Colonic mucosa (tissue), 4 donors: Measurements from ENCODE around the gene SERP2. TPM values are rescaled to one million over a fixed set of nuclear protein-coding genes. Genes with fewer than 3 reads are reported as not detected.

Experiments
- DNase-seq: peaks from one replicate; pipeline ENCODE4 v3.0.0-alpha.2; 2020
- H3K27ac ChIP-seq: fragments of 200-600 bp; one replicate; pipeline ENCODE4 v1.8.0; 2021
- H3K27me3 ChIP-seq: fragments of 200-600 bp; one replicate; pipeline ENCODE4 v1.8.0; 2021
- H3K36me3 ChIP-seq: fragments of 200-600 bp; one replicate; pipeline ENCODE4 v1.8.0; 2021
- H3K4me1 ChIP-seq: fragments of 200-600 bp; one replicate; pipeline ENCODE4 v1.8.0; 2021; ENCODE audit warnings: mild to moderate bottlenecking
- H3K4me3 ChIP-seq: fragments of 200-600 bp; one replicate; pipeline ENCODE4 v1.8.0; 2021
- H3K9ac ChIP-seq, 2 donors: one replicate each; pipeline ENCODE4 v1.7.0; 2013; ENCODE audit warnings: control low read depth in 2 of 2, low read depth in 2 of 2, low read length in 2 of 2
- H3K9me3 ChIP-seq: fragments of 200-600 bp; one replicate; pipeline ENCODE4 v1.8.0; 2021
- intact Hi-C: fragments of 100-400 bp; cut with DNase I; formaldehyde crosslinking; loops from one replicate; pipeline ENCODE4 v1.14.1; 2022
- total RNA-seq, 2 donors: library from RNA; stranded (reverse); fragmentation: NEBNext Ultra II Directional in 1 of 2; extraction: Animal tissue kit (Norgen Biotek cat#: 25700) in 1 of 2; gene quantifications; one replicate each; pipeline ENCODE4 v1.2.1, GENCODE V29; 2021
- TF ChIP-seq, protein P1 (sequence below): fragments of 200-600 bp; IDR thresholded peaks from one replicate; pipeline ENCODE4 v1.8.0; 2022; ENCODE audit warnings: antibody characterized with exemption, mild to moderate bottlenecking
- donor health status: healthy.
- donor health status: DM: no; HTN: no; CAD: no.
- donor health status: DM: no; HTN: no; CAD: no.

SERP2 gene
- total RNA-seq, 2 donors from 2014 or later = 1.6 to 2.7 TPM

DNA sequence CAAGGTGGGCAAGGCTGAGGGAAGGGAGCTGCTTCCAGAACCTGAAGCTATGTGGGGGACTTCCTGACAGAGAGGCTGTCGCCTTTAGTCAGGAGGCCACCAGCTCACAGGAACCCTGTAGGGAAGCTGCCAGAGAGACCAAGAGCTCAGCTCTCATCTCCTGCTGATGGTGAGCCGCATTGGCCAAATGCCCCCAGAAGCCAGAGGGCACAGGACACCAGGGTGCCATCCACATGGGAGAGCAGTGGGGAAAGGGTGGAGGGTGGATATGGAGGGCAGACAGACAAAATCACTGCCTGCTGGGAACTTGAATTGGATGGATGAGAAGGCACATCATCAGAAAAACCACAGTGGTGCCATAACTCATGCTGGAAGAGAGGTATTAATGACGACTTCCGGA, 36.0 kb downstream of the SERP2 start:
- Histone ChIP-seq H3K9ac (no peak overlapping the region), H3K36me3 (no peaks in the 10 kb centered on the region), H3K27me3 (no peaks in the 10 kb centered on the region), H3K4me1 (no peaks in the 10 kb centered on the region), H3K27ac (no peak overlapping the region), H3K4me3 (no peak overlapping the region), H3K9me3 (no peaks in the 10 kb centered on the region)
- intact Hi-C loops = no loop called here
- TF ChIP-seq, protein P1, sequence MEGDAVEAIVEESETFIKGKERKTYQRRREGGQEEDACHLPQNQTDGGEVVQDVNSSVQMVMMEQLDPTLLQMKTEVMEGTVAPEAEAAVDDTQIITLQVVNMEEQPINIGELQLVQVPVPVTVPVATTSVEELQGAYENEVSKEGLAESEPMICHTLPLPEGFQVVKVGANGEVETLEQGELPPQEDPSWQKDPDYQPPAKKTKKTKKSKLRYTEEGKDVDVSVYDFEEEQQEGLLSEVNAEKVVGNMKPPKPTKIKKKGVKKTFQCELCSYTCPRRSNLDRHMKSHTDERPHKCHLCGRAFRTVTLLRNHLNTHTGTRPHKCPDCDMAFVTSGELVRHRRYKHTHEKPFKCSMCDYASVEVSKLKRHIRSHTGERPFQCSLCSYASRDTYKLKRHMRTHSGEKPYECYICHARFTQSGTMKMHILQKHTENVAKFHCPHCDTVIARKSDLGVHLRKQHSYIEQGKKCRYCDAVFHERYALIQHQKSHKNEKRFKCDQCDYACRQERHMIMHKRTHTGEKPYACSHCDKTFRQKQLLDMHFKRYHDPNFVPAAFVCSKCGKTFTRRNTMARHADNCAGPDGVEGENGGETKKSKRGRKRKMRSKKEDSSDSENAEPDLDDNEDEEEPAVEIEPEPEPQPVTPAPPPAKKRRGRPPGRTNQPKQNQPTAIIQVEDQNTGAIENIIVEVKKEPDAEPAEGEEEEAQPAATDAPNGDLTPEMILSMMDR = no peak
- DNase-seq = no peak

GRCh38 chr13:44410328-44410859, 36.8 kb downstream of the SERP2 start:
- H3K36me3 ChIP-seq = no peaks in the 10 kb centered on the region
- H3K27ac ChIP-seq = no peak overlapping the region
- DNase-seq = no peak
- intact Hi-C loops = no loop called here
- H3K9me3 ChIP-seq = no peaks in the 10 kb centered on the region
- no peak overlapping the region for H3K4me3 ChIP-seq
- TF ChIP-seq, protein P1 = no peak
- no peaks in the 10 kb centered on the region for H3K4me1 ChIP-seq
- no peaks in the 10 kb centered on the region for H3K27me3 ChIP-seq
- H3K9ac ChIP-seq = no peak overlapping the region

GRCh38 chr13:44411841-44412240, 38.2 kb downstream of the SERP2 start:
- TF ChIP-seq, protein P1 = no peak
- H3K4me1 ChIP-seq = no peaks in the 10 kb centered on the region
- intact Hi-C loops = no loop called here
- H3K9me3 ChIP-seq = no peaks in the 10 kb centered on the region
- H3K36me3 ChIP-seq = no peaks in the 10 kb centered on the region
- H3K27me3 ChIP-seq = no peaks in the 10 kb centered on the region
- no peak for DNase-seq
- H3K9ac ChIP-seq = no peak overlapping the region
- no peak overlapping the region for H3K4me3 ChIP-seq
- H3K27ac ChIP-seq = no peak overlapping the region

DNA sequence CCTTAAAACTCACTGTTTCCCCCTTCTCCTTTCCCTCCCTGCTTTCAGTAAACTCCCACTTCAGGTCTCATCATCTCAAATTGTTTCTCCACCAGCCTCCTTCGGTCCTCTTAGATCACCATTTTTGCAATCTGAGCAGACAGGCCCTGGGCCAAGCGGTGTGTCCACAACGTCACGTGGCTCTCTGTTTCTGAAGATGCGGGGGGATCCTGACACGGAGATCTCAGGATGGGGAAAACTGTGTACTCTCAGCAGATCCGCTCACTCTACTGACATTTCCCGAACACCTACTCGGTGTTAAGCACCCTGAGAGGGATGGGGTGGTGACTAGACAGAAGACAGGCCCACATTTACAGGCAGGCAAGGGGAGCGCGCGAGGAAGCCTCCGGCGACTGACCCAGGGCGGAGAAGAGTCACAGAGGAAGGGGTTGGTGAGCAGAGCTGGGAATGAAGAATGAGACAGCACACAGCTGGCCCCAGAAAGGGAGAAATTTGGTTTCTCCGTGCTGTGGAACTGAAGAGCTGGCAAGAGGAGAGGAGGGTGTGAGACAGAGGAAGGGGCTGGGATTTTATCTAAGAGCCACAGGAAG, 38.8 kb downstream of the SERP2 start:
- Histone ChIP-seq H3K9me3 (no peaks in the 10 kb centered on the region), H3K27me3 (no peaks in the 10 kb centered on the region), H3K4me1 (no peaks in the 10 kb centered on the region), H3K36me3 (no peaks in the 10 kb centered on the region), H3K9ac (no peak overlapping the region), H3K27ac (no peak overlapping the region), H3K4me3 (no peak overlapping the region)
- TF ChIP-seq, protein P1 = no peak
- intact Hi-C loops = no loop called here
- DNase-seq = no peak

DNA sequence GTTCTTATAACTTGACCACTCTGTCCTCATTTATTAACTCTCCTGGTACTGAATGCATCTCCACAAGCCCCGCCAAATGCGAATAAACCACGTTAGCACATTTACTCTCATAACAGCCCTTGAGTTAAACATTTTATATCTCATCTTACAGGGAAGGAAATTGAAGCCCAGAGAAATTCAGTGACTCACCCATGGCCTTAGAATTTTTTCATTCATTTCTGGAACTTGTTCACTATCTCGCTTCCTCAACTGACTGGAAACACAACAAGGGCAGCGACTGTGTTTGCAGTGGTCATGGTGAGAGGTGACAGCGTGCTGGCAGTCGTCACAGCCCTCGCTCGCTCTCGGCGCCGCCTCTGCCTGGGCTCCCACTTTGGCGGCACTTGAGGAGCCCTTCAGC, 39.5 kb downstream of the SERP2 start:
- TF ChIP-seq, protein P1 = no peak
- no peaks in the 10 kb centered on the region for H3K9me3 ChIP-seq
- H3K9ac ChIP-seq = no peak overlapping the region
- no peaks in the 10 kb centered on the region for H3K36me3 ChIP-seq
- intact Hi-C loops = no loop called here
- no peak overlapping the region for H3K27ac ChIP-seq
- H3K4me3 ChIP-seq = no peak overlapping the region
- H3K27me3 ChIP-seq = no peaks in the 10 kb centered on the region
- H3K4me1 ChIP-seq = no peaks in the 10 kb centered on the region
- DNase-seq = no peak
